ENCODE results near the gene PLD2. TPM values are rescaled to one million over a fixed set of nuclear protein-coding genes. Genes with fewer than 3 reads are reported as not detected.
A peak's percentile ranks its signal among the peaks of the same experiment; 100 is the strongest.
"Not testable (repeated sequence)": the region's sequence is repeated elsewhere in the genome, so short reads cannot be mapped to it uniquely, and the experiment has no call there.

Gene PLD2
- total and polyA plus RNA-seq, 5 donors from 2014 or later: 1.6 to 36.4 (median 2.0) TPM

DNA sequence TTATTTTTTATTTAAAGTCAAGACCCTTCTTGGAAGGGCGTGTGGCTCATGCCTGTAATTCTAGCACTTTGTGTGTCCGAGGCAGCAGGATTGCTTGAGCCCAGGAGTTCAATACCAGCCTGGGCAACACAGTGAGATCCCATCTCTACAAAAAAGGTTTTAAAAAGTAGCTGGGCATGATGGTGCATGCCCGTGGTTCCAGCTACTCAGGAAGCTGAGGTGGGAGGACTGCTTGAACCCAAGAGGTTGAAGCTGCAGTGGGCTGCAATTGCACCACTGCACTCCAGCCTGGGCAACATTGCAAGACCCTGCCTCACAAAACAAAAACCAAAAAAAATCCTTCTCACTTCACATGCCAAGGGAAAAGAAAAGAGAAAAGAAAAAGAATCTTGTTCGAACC, 55.8 kb downstream of the PLD2 start:
- Histone ChIP-seq H3K9me3 (ENCODE audit: control insufficient read depth in 2 of 2, low read length in 2 of 2) (no peaks in the 10 kb centered on the region), H3K27me3 (ENCODE audit: control insufficient read depth, insufficient read depth, low read length) (no peaks in the 10 kb centered on the region), H3K4me1 (ENCODE audit: control insufficient read depth, insufficient read depth, low read length, poor library complexity, severe bottlenecking) (no peaks in the 10 kb centered on the region), H3K27ac (ENCODE audit: insufficient read depth, low read length, poor library complexity, severe bottlenecking) (no peak overlapping the region), H3K4me3 (ENCODE audit: low read depth, low read length) (no peak overlapping the region), H3K36me3 (ENCODE audit: control insufficient read depth, insufficient read depth, low read length) (peaks cover 17% of the 10 kb centered on the region)
- Mint-ChIP-seq H3K36me3 (peaks cover 8% of the 10 kb centered on the region), H3K4me3 (no peak overlapping the region), H3K4me1 (peaks cover 4 to 25% (median 11%) of the 10 kb centered on the region in 4 donors), H3K27me3 (no peaks in the 10 kb centered on the region), H3K9me3 (peaks cover 0 to 2% (median 0%) of the 10 kb centered on the region in 7 donors), H3K27ac (no peak overlapping the region)
- ATAC-seq (ENCODE audit: low read depth in 2 of 2) (no peak), DNase-seq (no peak)

DNA sequence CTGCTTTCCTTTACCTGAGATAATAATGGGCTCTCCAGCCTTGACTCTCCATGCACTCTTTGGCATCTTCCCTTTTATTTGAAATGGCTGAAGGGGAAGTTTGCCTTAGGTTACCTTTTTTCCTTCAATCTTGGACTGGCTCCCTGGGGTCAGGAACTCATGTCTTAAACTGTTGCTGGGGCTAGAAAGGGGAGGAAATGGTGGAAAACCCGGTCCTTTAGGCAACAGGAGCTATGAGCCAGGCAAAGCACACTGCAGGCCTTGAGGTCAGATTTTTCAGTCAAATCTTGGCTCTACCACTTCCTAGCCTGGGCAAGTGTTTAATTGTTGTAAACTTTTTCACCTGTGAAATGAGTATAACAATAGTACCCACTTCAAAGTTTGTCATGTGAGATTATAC, 56.4 kb downstream of the PLD2 start:
- ATAC-seq (ENCODE audit: low read depth in 2 of 2) (no peak), DNase-seq (no peak)
- H3K27me3 ChIP-seq (ENCODE audit: control insufficient read depth, insufficient read depth, low read length): no peaks in the 10 kb centered on the region
- no peak overlapping the region for H3K4me3 ChIP-seq (ENCODE audit: low read depth, low read length)
- Mint-ChIP-seq H3K9me3 (peaks cover 0 to 2% (median 0%) of the 10 kb centered on the region in 7 donors), H3K36me3 (peaks cover 8% of the 10 kb centered on the region), H3K4me3 (no peak overlapping the region), H3K27ac (peak overlapping the region in 1 of 3 donors; percentile 79), H3K4me1 (peaks cover 4 to 23% (median 9%) of the 10 kb centered on the region in 4 donors), H3K27me3 (no peaks in the 10 kb centered on the region)
- H3K27ac ChIP-seq (ENCODE audit: insufficient read depth, low read length, poor library complexity, severe bottlenecking): no peak overlapping the region
- no peaks in the 10 kb centered on the region for H3K4me1 ChIP-seq (ENCODE audit: control insufficient read depth, insufficient read depth, low read length, poor library complexity, severe bottlenecking)
- H3K9me3 ChIP-seq (ENCODE audit: control insufficient read depth in 2 of 2, low read length in 2 of 2): no peaks in the 10 kb centered on the region
- peaks cover 17% of the 10 kb centered on the region for H3K36me3 ChIP-seq (ENCODE audit: control insufficient read depth, insufficient read depth, low read length)

GRCh38 chr17:4867535-4867934, 60.6 kb downstream of the PLD2 start:
- H3K9me3 Mint-ChIP-seq; H3K36me3 ChIP-seq (ENCODE audit: control insufficient read depth, insufficient read depth, low read length); H3K4me3 ChIP-seq (ENCODE audit: low read depth, low read length); DNase-seq; ATAC-seq (ENCODE audit: low read depth in 2 of 2); H3K9me3 ChIP-seq (ENCODE audit: control insufficient read depth in 2 of 2, low read length in 2 of 2); H3K36me3 Mint-ChIP-seq; H3K27me3 Mint-ChIP-seq; H3K4me1 ChIP-seq (ENCODE audit: control insufficient read depth, insufficient read depth, low read length, poor library complexity, severe bottlenecking); H3K27ac ChIP-seq (ENCODE audit: insufficient read depth, low read length, poor library complexity, severe bottlenecking); H3K27me3 ChIP-seq (ENCODE audit: control insufficient read depth, insufficient read depth, low read length); H3K4me3 Mint-ChIP-seq; H3K27ac Mint-ChIP-seq: not testable (repeated sequence)
- peaks cover 4 to 15% (median 7%) of the 10 kb centered on the region in 4 donors for H3K4me1 Mint-ChIP-seq

- H3K27ac Mint-ChIP-seq; H3K4me3 Mint-ChIP-seq; H3K36me3 Mint-ChIP-seq; H3K9me3 Mint-ChIP-seq; H3K27me3 Mint-ChIP-seq; H3K27ac ChIP-seq (ENCODE audit: insufficient read depth, low read length, poor library complexity, severe bottlenecking); DNase-seq; H3K36me3 ChIP-seq (ENCODE audit: control insufficient read depth, insufficient read depth, low read length); H3K27me3 ChIP-seq (ENCODE audit: control insufficient read depth, insufficient read depth, low read length); H3K4me1 ChIP-seq (ENCODE audit: control insufficient read depth, insufficient read depth, low read length, poor library complexity, severe bottlenecking); ATAC-seq (ENCODE audit: low read depth in 2 of 2); H3K4me3 ChIP-seq (ENCODE audit: low read depth, low read length); H3K9me3 ChIP-seq (ENCODE audit: control insufficient read depth in 2 of 2, low read length in 2 of 2): not testable (repeated sequence)
- peaks cover 5 to 19% (median 11%) of the 10 kb centered on the region in 4 donors for H3K4me1 Mint-ChIP-seq
Measured at GRCh38 chr17:4869058-4869998, 62.4 kb downstream of the PLD2 start.

GRCh38 chr17:4870855-4871254, 63.9 kb downstream of the PLD2 start:
- no peak overlapping the region for H3K4me3 Mint-ChIP-seq
- peak overlapping the region in 1 of 3 donors; percentile 34 for H3K27ac Mint-ChIP-seq
- H3K4me1 Mint-ChIP-seq: peaks cover 6 to 18% (median 11%) of the 10 kb centered on the region in 4 donors

GRCh38 chr17:4872786-4873185, 65.8 kb downstream of the PLD2 start:
- DNase-seq: no peak
- Mint-ChIP-seq H3K27me3 (no peaks in the 10 kb centered on the region), H3K36me3 (peaks cover 9% of the 10 kb centered on the region), H3K4me3 (no peak overlapping the region), H3K9me3 (no peaks in the 10 kb centered on the region), H3K4me1 (peaks cover 6 to 18% (median 13%) of the 10 kb centered on the region in 4 donors), H3K27ac (peak overlapping the region; percentile 15 to 63 (median 52))
- Histone ChIP-seq H3K36me3 (ENCODE audit: control insufficient read depth, insufficient read depth, low read length) (peaks cover 9% of the 10 kb centered on the region), H3K27ac (ENCODE audit: insufficient read depth, low read length, poor library complexity, severe bottlenecking) (no peak overlapping the region), H3K9me3 (ENCODE audit: control insufficient read depth in 2 of 2, low read length in 2 of 2) (no peaks in the 10 kb centered on the region), H3K4me1 (ENCODE audit: control insufficient read depth, insufficient read depth, low read length, poor library complexity, severe bottlenecking) (no peaks in the 10 kb centered on the region), H3K4me3 (ENCODE audit: low read depth, low read length) (no peak overlapping the region), H3K27me3 (ENCODE audit: control insufficient read depth, insufficient read depth, low read length) (no peaks in the 10 kb centered on the region)
- ATAC-seq (ENCODE audit: low read depth in 2 of 2): no peak

More at GRCh38 chr17:4870855-4871254, 63.9 kb downstream of the PLD2 start:
- Mint-ChIP-seq H3K36me3 (peaks cover 9% of the 10 kb centered on the region), H3K9me3 (no peaks in the 10 kb centered on the region), H3K27me3 (no peaks in the 10 kb centered on the region)
- ATAC-seq (ENCODE audit: low read depth in 2 of 2) (no peak), DNase-seq (no peak)
- Histone ChIP-seq H3K9me3 (ENCODE audit: control insufficient read depth in 2 of 2, low read length in 2 of 2) (no peaks in the 10 kb centered on the region), H3K4me3 (ENCODE audit: low read depth, low read length) (no peak overlapping the region), H3K4me1 (ENCODE audit: control insufficient read depth, insufficient read depth, low read length, poor library complexity, severe bottlenecking) (no peaks in the 10 kb centered on the region), H3K27me3 (ENCODE audit: control insufficient read depth, insufficient read depth, low read length) (no peaks in the 10 kb centered on the region), H3K27ac (ENCODE audit: insufficient read depth, low read length, poor library complexity, severe bottlenecking) (no peak overlapping the region), H3K36me3 (ENCODE audit: control insufficient read depth, insufficient read depth, low read length) (peaks cover 9% of the 10 kb centered on the region)
